NCI-H1436 (cell line): ENCODE results near the gene TIFAB.
A peak's percentile ranks its signal among the peaks of the same experiment; 100 is the strongest.

ENCODE experiments used
- DNase-seq: peaks from one replicate; lab custom pipeline; 2025; lab: John Stamatoyannopoulos, UW

TIFAB gene

DNA sequence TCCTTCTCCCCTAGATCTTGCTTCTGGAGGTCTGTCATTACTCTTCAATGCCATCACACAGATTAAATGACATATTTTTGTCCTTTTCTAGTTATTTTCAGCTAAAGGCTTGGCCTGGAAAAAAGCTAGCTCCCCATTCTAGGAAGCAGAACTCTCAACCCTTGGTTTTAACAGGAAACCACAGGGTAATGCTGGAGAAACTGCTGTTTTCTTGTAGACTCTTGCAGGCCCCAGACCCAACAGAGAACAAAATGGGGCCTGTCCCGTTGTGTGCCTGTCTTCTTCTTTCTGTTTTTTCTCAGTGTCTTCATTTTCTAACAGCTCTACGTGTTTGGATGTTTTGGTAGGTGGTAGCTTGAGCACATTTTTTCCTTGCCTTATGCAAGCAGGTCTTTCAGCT is 26.5 kb downstream of the TIFAB start:
- DNase-seq: no peak

DNA sequence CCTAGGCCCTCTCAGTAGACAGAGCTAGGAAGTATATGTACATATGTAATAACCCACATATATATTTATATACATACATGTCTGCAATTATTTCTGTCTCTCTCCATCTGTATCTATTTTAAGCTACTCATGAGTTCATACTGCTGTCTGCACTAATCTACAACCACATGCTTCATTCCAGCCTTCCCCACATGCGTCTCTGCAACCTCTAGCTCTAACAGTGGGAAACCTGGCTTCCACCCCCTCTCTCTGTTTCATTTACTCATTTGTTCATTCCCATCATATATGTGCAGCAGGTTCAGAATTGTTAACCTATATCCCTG is 28.3 kb downstream of the TIFAB start:
- no peak for DNase-seq

DNA sequence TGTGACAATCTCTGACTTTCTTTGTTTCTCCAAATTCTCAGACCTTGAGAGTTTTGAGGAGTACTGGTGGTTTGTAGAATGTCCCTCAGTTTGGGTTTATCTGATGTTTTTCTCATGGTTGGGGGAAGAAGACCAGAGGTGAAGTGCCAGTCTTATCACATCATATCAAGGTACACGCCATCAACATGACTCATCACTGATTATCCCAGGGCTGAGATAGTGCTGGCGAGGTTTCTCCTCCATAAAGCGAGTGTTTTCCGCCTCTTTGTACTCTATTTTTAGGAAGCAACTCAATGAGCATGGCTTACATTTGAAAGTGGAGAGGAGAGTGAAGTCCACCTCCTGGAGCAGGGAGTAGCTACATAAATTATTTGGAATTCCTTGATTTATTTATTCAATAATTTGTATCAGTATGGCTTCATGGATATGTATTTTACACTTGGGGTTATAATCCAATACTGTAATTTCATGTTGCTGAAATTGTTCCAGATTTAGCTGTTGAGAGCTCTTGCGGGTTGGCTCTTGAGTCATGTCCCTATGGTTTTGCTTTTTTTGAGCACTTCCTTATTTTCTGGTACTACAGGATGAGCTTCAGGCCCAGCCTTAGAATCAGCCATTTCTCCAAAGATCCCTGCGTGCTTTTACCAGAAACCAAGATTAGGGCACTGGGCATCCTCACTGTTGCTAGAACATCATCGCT is 28.9 kb downstream of the TIFAB start:
- DNase-seq: no peak

DNA sequence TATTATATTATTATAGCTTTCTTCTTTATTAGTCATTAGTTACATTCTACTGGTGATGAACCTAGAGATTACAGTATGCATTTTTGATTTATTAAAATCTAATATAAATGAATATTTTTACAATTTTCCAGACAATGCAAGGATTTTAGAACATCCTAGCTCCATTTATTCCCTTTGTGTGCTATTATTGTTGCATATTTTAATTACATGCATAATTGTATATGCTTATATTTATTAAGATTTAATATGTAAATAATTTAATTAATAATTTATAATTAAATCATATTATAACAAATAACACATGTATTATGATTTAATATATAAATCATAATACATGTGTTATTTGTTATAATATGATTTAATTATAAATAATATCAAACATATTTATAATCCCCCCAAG is 29.7 kb downstream of the TIFAB start:
- no peak for DNase-seq

DNA sequence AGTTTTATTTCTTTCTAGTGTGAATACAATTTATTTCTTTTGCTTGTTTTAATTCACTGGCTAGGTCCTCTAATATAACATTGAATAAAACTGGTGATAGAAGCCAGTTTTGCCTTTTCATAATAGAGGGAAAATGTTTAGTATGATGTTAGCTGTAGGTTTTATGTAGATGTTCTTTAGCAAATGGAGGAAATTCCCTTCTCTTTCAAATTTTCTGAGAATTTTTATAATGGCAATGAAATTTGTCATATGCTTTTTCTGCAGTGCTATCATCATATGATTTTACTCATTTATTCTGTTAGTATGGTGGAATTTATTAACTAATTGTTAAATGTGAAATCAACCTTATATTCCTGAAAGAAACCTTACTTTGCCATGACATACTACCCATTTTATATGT is 35.1 kb downstream of the TIFAB start:
- no peak for DNase-seq

DNA sequence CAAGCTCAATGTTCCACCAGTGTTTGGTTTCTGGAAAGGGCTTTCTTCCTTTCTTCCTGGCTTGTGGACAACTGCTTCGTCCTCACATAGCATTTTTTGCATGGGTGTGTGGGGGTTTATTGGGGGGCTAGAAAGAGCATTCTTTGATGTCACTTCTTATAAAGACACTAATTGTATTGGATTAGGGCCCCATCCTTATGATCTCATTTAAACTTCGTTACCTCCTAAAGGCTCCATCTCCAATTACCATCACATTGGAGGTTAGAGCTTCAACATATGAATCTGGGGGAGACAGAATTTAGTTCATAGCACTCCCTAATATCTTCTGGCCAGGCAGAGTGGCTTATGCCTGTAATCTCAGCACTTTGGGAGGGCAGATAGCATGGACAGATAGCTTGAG is 47.1 kb downstream of the TIFAB start:
- no peak for DNase-seq

DNA sequence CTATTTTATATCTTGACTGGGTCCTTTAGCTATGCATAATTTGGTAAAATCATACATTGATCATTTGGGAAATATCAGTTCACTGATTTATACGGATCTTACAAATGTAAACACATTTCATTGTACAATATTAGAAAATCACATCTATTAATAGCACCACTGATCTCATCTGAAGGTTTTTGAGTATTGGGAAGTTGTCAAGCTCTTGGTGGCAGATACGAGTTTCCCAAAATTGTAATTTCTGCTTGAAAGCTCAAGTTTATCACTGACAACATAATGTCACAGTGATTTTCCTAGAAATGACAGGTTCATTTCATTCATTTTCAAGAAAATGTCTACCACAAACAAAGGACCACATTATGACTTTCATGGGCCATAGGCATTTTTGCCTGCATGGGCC is 50.1 kb downstream of the TIFAB start:
- DNase-seq: no peak

DNA sequence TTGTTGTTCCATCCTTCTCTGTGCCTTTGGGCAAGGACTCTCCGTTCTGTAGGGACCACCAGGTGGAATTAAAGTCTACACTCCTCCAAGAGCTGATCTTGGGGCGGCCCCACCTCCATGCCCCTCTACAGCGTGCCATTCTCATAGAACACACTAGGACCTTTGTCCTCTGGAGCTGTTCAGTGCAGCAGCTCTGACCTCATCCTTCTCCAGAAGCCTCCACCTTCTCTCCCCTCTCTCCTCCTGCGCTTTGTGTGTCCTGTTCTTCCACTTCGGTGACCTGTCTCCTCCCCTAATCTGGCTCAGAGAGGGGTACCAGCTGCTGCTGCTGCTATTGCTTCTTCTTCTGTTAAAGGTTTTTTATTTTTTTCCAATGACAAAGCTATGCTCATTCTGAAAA is 51.3 kb downstream of the TIFAB start:
- DNase-seq: no peak

DNA sequence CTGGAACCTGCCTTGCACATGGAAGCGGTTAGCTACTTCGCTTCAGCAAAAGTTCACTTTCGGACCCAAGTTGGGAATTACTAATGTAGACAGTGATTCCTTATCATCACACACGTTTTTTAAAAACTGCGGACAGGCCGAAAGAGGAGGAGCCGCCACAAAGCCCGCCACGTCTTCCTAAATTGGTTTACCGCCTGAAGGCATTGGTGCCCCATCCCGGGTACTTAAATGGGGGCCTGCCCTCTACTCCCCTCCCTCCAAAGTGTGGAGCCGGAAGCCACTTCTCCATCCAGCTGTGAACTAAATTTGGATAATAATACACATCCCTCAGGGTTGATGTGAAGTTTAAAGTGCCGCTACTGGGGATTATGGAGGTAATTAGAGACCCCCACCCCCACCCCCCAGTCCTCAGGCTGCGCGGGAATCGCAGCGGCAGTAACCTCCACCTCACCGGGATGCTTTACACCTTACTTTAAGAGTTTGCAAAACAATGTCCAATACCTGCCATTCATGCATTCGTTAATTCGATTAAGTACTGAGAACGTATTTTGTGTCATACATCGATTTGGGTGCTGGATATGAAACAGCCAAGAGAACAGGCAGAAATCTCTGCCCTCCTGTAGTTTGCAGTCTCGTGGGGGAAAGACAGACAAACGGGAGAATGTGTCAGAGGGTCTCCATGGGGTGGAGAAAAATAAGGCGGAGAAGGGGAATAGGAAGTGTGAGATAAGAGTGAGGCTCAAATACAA is 52.2 kb downstream of the TIFAB start:
- no peak for DNase-seq

DNA sequence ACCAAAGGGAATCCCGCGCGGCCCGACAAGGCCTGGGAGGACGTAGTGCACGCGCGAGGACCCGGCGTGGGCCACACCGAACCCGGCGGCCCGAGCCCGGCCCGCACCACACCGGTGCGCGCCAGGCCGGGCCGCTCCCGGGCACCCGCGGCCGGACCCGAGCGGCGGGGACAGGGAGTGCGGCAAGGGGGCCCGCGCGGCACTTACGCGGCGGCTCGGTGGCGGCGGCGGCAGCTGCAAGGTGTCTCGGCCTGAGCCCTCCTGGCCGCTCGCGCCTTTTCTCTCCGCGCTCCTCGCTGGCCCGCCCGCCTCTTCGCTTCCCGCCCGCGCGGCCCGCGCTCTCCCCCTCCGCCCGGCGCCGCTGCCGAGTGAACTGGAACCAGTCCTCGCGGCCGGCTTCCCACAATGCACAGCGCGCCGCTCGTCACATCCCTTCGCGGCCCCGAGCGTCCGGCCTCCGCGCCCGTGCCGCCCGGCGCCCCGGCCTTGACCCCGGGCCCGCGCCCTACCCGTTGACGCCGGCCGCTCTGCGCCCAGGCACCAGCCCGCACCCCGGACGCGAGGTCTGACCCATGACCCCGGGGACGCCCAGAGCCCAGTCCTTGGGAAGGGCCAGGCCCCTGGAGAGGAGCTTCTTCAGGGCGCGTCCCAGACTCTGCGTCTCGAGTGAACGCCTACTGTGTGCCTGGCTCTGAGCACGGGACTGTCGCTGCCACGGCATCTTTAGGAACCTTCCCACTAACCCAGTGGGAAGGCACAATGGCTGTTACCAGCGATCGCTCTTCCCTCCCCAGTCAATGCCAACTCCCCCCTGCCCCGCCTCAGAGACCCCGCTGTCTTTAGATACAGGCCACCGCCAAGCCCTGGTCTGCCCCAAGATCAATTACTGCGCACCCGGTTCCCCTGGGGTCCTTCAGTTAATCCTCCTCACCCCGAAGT is 53.0 kb downstream of the TIFAB start, which contains the start of gene MACROH2A1:
TSS of gene MACROH2A1 (minus strand) at position 377 of the 939 bp plus-strand sequence. CDS start 10,138 bp downstream, outside the sequence.
- peak; percentile 83 for DNase-seq

DNA sequence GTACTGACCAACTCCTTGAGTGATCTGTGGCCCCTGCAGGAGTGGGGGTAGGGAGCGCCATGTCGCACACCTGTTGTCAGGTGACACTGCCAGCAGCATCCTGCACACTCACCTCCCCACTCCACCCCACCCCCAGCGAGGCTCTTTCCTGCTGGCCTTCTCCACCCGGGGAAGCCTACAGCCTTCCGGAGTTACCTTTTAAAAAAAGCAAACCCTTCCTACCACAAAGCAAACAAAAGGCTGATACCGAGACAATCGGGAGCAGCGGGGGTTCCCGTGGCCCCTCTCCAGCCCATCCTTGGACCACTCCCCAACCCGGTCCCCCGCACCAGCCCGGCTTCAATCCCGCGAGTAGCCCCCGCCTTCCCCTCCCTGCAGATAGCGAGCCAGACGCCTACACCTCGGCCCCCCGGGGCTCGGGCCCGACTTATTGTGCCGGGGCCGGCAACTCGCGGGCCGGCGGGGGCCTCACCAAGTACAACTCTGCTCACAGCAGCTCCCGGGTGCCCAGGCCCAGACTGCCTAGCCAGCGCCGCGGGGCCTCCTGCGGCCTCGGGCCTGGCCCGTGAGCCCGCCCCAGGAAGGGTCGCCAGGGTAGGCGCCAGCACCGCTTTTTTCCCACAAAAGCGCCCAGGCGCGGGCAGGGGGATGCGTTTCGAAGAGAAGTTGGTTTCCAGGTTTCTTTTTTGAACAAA is 53.8 kb downstream of the TIFAB start:
- no peak for DNase-seq
